Right atrium auricular region (tissue), 2 donors: ENCODE measurements around the gene EGFLAM. TPM values are rescaled to one million over a fixed set of nuclear protein-coding genes. Genes with fewer than 3 reads are reported as not detected.

Experiments
- DNase-seq: peaks from one replicate; pipeline ENCODE4 v3.0.0-alpha.2; 2019; ENCODE audit warnings: low spot score
- H3K27ac ChIP-seq, 2 donors: fragments of 200-600 bp; sonication (generic); 1 replicate in 1 of 2; 2 replicates in 1 of 2; pipeline ENCODE4 v1.5.1; 2016 to 2019
- H3K27me3 ChIP-seq, 2 donors: fragments of 200-600 bp; sonication (generic); one replicate each; pipeline versions ENCODE4 v1.5.1 to v1.6.0; 2017 to 2019
- H3K36me3 ChIP-seq: fragments of 200-600 bp; sonication (generic); one replicate; pipeline ENCODE4 v1.5.1; 2016
- H3K4me1 ChIP-seq, 2 donors: fragments of 200-600 bp; sonication (generic); one replicate each; pipeline versions ENCODE4 v1.5.1 to v1.6.0; 2017 to 2019
- H3K4me3 ChIP-seq, 2 donors: fragments of 200-600 bp; sonication (generic); 1 replicate in 1 of 2; 2 replicates in 1 of 2; pipeline ENCODE4 v1.5.1; 2017 to 2019; ENCODE audit warnings: mild to moderate bottlenecking in 1 of 2, moderate library complexity in 1 of 2
- H3K9me3 ChIP-seq, 2 donors: fragments of 200-600 bp; sonication (generic); one replicate each; pipeline ENCODE4 v1.5.1; 2019
- CTCF ChIP-seq, 2 donors: fragments of 200-600 bp; sonication (generic); IDR thresholded peaks; one replicate each; pipeline ENCODE4 v1.5.1; 2019; ENCODE audit warnings: antibody characterized with exemption in 2 of 2
- total RNA-seq, 2 donors: library from RNA; depleted of rRNA; stranded (reverse); fragments of >200 nt; gene quantifications; one replicate each; pipeline ENCODE4 v1.1.0, GENCODE V29; 2016

Gene EGFLAM
- total RNA-seq, 2 donors from 2014 or later: 2.2 to 8.8 TPM

GRCh38 chr5:38422622-38423021 is 164.3 kb downstream of the EGFLAM start:
- Histone ChIP-seq H3K4me1 (no peaks in the 10 kb centered on the region), H3K36me3 (no peaks in the 10 kb centered on the region), H3K9me3 (no peaks in the 10 kb centered on the region), H3K27ac (no peak overlapping the region), H3K27me3 (no peaks in the 10 kb centered on the region), H3K4me3 (no peak overlapping the region)
- no peak for TF ChIP-seq CTCF (IDR thresholded peaks at IDR 0.05)
- no peak for DNase-seq

- Histone ChIP-seq H3K36me3 (no peaks in the 10 kb centered on the region), H3K9me3 (no peaks in the 10 kb centered on the region), H3K27ac (no peak overlapping the region), H3K4me1 (no peaks in the 10 kb centered on the region), H3K27me3 (no peaks in the 10 kb centered on the region), H3K4me3 (no peak overlapping the region)
- TF ChIP-seq CTCF (IDR thresholded peaks at IDR 0.05): no peak
- DNase-seq: peak; percentile 30
These were observed 165.2 kb downstream of the EGFLAM start for GRCh38 chr5:38423276-38424147.

GRCh38 chr5:38424148-38425060 is 166.0 kb downstream of the EGFLAM start:
- H3K36me3 ChIP-seq: no peaks in the 10 kb centered on the region
- H3K27ac ChIP-seq: no peak overlapping the region
- H3K4me3 ChIP-seq: no peak overlapping the region
- H3K4me1 ChIP-seq: no peaks in the 10 kb centered on the region
- TF ChIP-seq CTCF (IDR thresholded peaks at IDR 0.05): no peak
- H3K27me3 ChIP-seq: no peaks in the 10 kb centered on the region
- no peak for DNase-seq
- H3K9me3 ChIP-seq: no peaks in the 10 kb centered on the region

GRCh38 chr5:38426490-38426889 is 168.1 kb downstream of the EGFLAM start:
- no peaks in the 10 kb centered on the region for H3K36me3 ChIP-seq
- DNase-seq: no peak
- H3K4me3 ChIP-seq: no peak overlapping the region
- TF ChIP-seq CTCF (IDR thresholded peaks at IDR 0.05): no peak
- no peaks in the 10 kb centered on the region for H3K4me1 ChIP-seq
- H3K9me3 ChIP-seq: no peaks in the 10 kb centered on the region
- no peaks in the 10 kb centered on the region for H3K27me3 ChIP-seq
- H3K27ac ChIP-seq: no peak overlapping the region

- no peaks in the 10 kb centered on the region for H3K27me3 ChIP-seq
- DNase-seq: peak; percentile 57
These were observed 168.9 kb downstream of the EGFLAM start for GRCh38 chr5:38426986-38427950.

More at GRCh38 chr5:38426986-38427950, 168.9 kb downstream of the EGFLAM start:
- no peak for TF ChIP-seq CTCF (IDR thresholded peaks at IDR 0.05)
- Histone ChIP-seq H3K4me3 (no peak overlapping the region), H3K27ac (no peak overlapping the region), H3K4me1 (no peaks in the 10 kb centered on the region), H3K9me3 (no peaks in the 10 kb centered on the region), H3K36me3 (no peaks in the 10 kb centered on the region)
